ENCODE measurements around the gene TENT5A. TPM values are rescaled to one million over a fixed set of nuclear protein-coding genes. Genes with fewer than 3 reads are reported as not detected.

The TENT5A gene
- total RNA-seq, 3 donors from 2014 or later, result 26.3 to 30.4 (median 29.5) TPM

- no peak for ATAC-seq
- no peak for TF ChIP-seq CTCF (IDR thresholded peaks at IDR 0.05)
- Histone ChIP-seq H3K4me1 (ENCODE audit: low read depth) (no peaks in the 10 kb centered on the region), H3K36me3 (ENCODE audit: low read depth) (no peaks in the 10 kb centered on the region), H3K4me3 (no peak overlapping the region), H3K9me3 (no peaks in the 10 kb centered on the region)
- intact Hi-C loops (cut with DNase I, micrococcal nuclease), result no loop called here
- no peak for DNase-seq
Measured at GRCh38 chr6:81700414-81700813, 52.1 kb downstream of the TENT5A start.

GRCh38 chr6:81697559-81697958, 54.9 kb downstream of the TENT5A start:
- DNase-seq (no peak), ATAC-seq (no peak)
- Histone ChIP-seq H3K36me3 (ENCODE audit: low read depth) (no peaks in the 10 kb centered on the region), H3K9me3 (no peaks in the 10 kb centered on the region), H3K4me1 (ENCODE audit: low read depth) (no peaks in the 10 kb centered on the region), H3K4me3 (no peak overlapping the region)
- TF ChIP-seq CTCF (IDR thresholded peaks at IDR 0.05), result no peak
- intact Hi-C loops (cut with DNase I, micrococcal nuclease), result no loop called here

- DNase-seq (no peak), ATAC-seq (no peak)
- Histone ChIP-seq H3K36me3 (ENCODE audit: low read depth) (no peaks in the 10 kb centered on the region), H3K4me3 (no peak overlapping the region), H3K4me1 (ENCODE audit: low read depth) (no peaks in the 10 kb centered on the region), H3K9me3 (no peaks in the 10 kb centered on the region)
- no peak for TF ChIP-seq CTCF (IDR thresholded peaks at IDR 0.05)
- intact Hi-C loops (cut with DNase I, micrococcal nuclease), result no loop called here
Measured at GRCh38 chr6:81696524-81696923, 56.0 kb downstream of the TENT5A start.

All from mucosa of descending colon (tissue), 3 donors.